Measurements from ENCODE around the gene TNFAIP2.

Gene TNFAIP2

GRCh38 chr14:103126873-103127304 is 3.6 kb downstream of the TNFAIP2 start:
- TF ChIP-seq, protein P1, sequence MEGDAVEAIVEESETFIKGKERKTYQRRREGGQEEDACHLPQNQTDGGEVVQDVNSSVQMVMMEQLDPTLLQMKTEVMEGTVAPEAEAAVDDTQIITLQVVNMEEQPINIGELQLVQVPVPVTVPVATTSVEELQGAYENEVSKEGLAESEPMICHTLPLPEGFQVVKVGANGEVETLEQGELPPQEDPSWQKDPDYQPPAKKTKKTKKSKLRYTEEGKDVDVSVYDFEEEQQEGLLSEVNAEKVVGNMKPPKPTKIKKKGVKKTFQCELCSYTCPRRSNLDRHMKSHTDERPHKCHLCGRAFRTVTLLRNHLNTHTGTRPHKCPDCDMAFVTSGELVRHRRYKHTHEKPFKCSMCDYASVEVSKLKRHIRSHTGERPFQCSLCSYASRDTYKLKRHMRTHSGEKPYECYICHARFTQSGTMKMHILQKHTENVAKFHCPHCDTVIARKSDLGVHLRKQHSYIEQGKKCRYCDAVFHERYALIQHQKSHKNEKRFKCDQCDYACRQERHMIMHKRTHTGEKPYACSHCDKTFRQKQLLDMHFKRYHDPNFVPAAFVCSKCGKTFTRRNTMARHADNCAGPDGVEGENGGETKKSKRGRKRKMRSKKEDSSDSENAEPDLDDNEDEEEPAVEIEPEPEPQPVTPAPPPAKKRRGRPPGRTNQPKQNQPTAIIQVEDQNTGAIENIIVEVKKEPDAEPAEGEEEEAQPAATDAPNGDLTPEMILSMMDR (IDR thresholded peaks at IDR 0.05), result peak; percentile 66

GRCh38 chr14:103127356-103127755 is 4.1 kb downstream of the TNFAIP2 start:
- TF ChIP-seq, protein P1 (IDR thresholded peaks at IDR 0.05), result peak; percentile 9; the same call in 1 of the 2 replicates

GRCh38 chr14:103127861-103128598 is 4.8 kb downstream of the TNFAIP2 start:
- TF ChIP-seq, protein P1 (IDR thresholded peaks at IDR 0.05), result no peak

DNA sequence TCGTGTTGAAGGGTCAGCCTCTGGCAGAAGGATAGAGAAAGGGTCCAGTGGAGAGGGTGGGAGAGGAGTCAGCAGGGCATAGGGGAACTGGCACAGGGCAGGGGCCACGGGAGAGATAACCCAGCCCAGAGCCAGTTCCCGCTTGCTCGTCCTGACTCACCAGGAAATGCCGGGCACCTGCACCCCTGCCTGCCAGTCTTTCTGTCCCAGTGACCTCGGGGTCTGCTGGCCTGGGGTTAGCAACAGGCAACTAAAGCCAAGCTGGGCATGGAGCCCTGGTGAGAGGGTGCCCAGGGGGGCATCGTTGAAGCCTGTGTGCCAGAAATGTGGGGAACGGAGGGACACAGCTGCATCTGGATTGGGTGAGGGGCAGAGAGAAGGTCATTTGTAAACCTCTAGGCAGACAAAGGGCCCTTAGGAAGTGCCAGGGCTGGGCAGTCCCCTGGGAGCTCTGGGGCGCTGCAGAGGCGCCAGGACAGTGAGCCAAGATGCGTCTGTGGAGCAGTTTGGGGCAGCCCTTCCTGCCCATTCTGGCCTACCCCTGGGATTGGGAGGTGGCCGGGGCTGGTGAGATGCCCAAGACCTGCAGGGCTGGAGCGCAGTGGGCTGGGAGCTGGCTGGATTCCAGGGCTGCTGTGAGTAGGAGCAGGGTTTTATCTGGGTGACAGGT is 5.5 kb downstream of the TNFAIP2 start:
- TF ChIP-seq, protein P1 (IDR thresholded peaks at IDR 0.05), result no peak

- TF ChIP-seq, protein P1 (IDR thresholded peaks at IDR 0.05), result no peak
Observed at GRCh38 chr14:103129301-103130016, 6.2 kb downstream of the TNFAIP2 start.

- TF ChIP-seq, protein P1 (IDR thresholded peaks at IDR 0.05), result no peak
Observed at GRCh38 chr14:103130017-103130764, 6.9 kb downstream of the TNFAIP2 start.

- TF ChIP-seq, protein P1 (IDR thresholded peaks at IDR 0.05), result no peak
Observed at GRCh38 chr14:103130965-103131364, 7.7 kb downstream of the TNFAIP2 start.
